Measurements from ENCODE around the gene CRK.
"Not testable (repeated sequence)": the region's sequence is repeated elsewhere in the genome, so short reads cannot be mapped to it uniquely, and the experiment has no call there.

The CRK gene

DNA sequence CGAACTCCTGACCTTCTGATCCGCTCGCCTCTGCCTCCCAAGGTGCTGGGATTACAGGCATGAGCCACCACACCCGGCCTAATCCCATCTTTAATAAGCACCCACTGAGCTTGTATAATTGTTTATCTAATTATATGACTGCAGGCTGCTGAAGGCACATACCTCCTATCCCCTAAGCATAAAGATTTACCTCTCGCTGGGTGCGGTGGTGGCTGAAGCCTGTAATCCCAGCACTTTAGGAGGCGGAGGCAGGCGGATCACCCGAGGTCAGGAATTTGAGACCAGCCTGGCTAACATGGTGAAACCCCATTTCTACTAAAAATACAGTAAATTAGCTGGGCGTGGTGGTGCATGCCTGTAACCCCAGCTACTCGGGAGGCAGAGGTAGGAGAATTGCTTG, 35.9 kb downstream of the CRK start:
- DNase-seq, result no peak

DNA sequence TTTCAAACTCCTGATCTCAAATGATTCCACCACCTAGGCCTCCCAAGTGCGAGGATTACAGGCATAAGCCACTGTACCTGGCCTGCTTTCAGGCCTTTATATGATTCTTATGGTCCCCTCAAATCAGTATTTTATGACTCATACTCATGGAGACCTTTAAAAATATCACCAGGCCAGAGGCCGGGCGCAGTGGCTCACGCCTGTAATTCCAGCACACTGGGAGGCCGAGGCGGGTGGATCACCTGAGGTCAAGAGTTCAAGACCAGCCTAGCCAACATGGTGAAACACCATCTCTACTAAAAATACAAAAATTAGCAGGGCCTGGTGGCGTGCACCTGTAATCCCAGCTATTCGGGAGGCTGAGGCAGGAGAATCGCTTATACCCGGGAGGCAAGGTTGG, 37.6 kb downstream of the CRK start:
- DNase-seq, result not testable (repeated sequence)

DNA sequence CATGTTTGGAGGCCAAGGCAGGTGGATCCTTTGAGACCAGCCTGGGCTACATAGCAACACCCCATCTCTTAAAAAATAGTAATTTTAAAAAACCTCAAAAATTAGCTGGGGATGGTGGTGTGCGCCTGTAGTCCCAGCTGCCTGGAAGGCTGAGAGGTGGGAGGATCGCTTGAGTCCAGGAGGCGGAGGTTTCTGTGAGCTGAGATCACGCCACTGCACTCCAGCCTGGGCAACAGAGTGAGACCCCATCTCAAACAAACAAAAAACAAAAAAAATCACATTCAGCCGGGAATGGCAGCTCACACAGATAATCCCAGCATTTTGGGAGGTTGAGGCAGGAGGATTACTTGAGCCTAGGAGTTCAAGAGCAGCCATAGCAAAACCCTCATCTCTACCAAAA, 39.6 kb downstream of the CRK start:
- no peak for DNase-seq

DNA sequence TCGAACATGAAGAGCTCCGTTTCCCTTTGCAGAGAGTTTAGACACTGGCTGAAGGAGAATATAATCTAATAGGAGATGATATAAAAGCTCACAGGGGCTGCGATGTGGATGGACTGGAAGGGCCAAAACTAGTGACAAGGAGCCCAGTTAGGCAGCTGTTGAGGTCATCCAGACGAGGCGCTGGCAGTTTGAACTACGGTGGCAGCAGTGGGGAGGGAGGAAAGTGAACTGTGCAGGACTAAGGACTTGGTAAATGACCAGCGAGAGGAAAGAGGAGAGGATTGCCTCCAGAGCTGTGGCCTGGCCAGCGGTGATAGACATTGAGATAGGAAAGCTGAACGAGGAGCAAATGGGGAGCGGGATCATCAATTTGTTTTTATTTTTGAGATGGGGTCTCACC, 41.4 kb downstream of the CRK start:
- DNase-seq, result no peak

DNA sequence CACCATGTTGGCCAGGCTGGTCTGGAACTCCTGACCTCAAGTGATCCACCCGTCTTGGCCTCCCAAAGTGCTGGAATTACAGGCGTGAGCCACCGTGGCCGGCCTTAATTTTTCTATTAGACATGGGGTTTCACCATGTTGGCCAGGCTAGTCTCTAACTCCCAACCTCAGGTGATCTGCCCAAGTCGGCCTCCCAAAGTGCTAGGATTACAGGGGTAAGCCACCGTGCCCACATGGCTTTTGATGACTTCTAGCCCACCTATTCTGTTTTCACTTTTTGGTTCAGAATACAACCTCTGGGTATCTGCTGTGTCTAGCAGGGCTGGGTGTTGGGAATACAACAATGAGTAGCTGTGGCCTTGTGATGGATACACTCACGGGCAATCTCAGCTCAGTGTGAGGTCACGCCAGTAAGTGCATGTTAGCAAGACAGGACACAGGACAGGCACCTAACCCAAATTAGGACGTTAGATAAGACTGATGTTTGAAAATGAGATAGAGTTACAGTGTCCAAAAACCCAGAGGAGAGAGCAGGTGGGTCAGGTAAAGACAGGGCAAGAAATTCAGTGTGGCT, 41.9 kb downstream of the CRK start:
- no peak for DNase-seq

DNA sequence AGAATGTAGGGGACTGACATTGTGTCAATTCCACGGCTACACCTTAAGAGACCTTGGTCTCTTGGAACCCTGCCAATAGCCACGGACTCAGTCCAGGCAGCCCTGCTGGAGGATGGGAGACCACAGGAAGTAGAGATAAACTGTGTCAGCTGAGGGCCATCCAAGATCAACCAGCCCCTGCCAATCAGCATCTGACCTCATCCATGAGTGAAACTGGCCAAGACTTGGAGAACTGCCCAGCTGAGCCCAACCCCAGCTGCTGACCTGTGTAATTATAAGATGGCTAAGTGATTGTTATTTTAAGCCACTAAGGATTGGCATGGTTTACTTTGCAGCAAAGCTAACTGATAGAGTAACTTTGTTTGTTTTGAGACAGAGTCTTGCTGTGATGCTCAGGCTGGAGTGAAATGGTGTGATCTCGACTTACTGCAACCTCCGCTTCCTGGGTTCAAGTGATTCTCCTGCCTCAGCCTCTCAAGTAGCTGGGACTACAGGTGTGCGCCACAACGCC, 42.7 kb downstream of the CRK start:
- DNase-seq, result peak; percentile 63

DNA sequence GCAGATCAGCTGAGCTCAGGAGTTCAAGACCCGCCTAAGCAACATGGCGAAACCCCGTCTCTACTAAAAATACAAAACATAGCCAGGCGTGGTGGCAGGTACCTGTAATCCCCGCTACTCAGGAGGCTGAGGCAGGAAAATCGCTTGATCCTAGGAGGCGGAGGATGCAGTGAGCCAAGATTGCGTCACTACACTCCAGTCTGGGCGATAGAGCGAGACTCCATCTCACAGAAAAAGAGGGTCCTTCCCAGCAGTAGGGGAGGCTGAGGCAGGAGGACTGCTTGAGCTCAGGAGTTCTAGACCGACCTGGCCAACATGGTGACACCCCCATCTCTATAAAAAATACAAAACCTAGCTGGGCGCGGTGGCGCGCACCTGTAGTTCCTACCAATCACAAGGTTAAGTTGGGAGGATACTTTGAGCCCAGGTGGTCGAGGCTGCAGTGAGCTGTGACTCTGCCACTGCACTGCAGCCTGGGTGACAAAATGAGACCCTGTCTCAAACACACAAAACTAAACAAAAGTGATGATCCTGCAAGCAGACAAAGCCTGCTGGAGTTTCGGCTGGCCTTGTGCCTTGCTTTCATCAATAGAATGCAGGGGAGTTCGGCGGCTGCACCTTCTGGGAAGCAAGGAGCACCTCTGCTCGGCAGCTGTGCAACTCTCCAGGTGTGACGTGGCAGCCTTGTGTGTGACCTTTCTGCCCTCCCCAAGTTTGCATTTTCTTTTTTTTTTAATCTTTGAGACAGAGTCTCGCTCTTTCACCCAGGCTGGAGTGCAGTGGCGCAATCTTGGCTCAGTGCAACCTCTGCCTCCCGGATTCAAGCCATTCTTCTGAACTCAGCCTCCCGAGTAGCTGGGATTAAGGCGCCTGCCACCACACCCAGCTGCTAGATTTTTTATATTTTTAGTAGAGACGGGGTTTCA, 43.6 kb downstream of the CRK start:
- no peak for DNase-seq

DNA sequence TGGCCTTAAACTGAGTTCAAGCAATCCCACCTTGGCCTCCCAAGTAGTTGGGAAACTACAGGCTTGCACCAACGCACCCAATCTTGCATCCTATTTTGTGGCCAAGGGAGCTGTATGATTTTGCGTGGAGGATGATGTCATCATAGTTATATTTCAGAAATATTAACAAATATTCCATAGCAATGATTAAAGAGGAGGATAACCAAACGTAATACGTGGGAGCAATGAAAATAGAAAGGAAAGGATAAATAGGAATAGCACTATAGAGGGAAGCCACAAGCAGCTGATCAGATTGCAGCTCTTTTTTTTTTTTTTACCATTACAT, 53.8 kb downstream of the CRK start:
- DNase-seq, result no peak

DNA sequence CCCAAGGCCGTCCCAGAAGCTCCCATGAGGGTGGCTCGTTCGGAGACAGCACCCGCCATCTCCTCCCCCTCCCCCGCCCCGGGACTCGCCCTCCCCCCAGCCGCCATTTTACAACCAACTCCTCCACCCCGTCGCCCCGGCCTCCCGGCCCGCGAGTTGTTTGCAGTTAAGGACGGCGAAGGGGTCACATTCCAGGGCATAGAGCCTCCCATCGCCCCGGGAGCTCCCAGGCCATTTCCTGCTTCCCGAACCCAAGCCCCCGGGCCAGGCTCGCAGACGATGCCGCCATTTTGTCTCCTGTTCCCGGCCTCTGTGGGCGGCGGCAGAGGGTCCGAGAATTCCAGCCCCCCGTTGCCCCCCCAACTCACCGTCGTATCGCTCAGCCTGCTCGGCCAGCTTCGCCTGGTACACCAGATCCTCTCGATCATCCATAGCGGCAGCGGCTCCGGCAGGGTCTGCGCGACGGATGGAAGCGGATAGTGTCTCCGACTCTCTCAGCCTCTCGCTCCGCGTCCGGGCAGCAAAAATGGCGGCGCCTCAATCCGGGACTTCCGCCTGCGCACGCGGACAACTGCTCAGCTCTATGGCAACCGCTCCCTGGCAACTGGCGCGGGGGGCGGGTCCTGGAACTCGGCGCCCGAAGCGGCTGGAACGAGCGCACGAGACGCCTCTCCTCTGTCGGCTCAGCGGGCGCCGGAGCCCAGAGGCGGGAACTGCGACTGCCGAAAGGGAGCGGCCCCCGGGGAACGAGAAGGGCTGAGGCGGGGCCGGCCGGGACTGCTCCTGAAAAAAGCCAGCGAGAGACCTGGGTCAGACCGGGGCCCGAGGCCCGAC, 56.1 kb downstream of the CRK start, which contains the start of gene YWHAE:
Gene YWHAE (minus strand): TSS at position 544 of the 834 bp plus-strand sequence. CDS start 112 bp downstream, at position 432.
- peak; percentile 95 for DNase-seq

DNA sequence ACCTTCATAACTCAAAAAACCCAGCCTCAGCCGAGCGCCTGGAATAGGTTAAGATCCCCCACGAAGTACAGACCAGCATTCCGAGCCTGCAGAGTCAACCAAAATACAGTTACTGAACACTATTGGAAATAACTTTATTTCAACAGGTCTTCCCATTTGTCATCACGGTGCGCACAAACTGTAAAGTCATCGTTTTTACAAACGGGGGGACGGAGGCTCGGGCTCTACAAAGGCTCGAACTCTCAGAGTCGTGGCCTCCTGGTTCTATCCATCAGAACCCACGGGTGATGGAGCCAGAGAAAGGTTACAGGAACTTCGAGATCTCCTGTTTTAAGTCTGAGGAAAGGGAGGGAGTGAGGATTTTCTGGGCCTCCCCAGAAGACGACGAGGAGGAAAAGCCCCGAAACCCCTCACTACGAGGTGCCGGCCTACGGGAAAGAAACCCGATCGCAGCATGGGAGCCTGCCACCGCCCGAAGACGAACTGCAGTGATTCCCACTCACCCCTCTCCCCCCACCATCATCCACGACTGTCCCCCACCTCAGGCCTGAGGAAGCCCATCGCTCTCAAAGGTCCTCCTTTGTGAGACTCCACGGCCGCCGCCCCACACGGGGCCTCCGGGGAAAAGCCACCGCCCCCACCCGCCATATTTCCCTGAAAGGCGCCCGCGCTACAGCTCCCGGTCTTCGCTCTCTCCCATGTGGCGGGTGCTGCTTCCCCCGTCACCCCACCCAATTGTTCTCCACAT, 56.9 kb downstream of the CRK start:
- no peak for DNase-seq

DNA sequence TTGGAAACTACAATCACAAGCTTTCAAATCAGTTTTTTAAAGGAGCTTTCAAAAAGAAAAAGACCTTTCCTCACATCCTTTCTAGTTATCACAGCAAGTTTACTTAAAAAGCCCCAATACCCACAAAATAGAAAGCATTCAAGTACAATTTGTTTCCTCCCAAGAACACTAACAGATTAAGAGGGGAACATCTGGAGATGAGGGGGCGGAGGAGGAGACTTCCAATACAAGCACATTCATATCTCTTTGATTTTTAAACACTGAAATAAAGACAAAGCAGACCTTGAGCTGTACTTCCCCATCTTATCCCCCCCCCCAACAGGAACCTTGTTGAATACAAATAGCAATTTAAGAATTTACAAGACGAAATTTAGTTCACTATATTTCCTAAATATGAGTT, 58.0 kb downstream of the CRK start:
- no peak for DNase-seq

DNA sequence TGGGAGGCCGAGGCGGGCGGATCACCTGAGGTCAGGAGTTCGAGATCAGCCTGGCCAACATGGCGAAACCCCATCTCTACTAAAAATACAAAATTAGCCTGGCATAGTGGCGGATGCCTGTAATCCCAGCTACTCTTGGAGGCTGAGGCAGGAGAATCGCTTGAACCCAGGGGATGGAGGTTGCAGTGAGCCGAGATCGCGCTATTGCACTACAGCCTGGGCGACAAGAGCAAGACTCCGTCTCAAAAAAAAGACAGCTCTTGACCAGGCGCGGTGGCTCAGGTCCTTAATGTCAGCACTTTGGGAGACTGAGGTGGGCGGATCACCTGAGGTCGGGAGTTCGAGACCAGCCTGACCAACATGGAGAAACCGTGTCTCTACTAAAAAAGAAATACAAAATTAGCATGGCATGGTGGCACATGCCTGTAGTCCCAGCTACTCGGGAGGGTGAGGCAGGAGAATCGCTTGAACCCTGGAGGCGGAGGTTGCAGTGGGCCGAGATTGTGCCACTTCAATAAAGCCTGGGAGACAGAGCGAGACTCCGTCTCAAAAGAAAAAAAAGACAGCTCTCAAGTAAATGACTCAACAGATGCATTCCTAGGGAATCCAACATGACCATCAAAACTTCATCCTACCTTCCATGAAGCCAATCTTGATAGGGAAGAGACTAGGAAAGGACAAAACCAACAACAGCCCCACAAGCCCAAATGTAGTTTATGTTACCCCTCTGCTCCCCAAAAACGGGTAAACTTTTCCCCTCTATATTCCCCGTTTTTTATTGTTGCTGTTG, 60.0 kb downstream of the CRK start:
- DNase-seq, result not testable (repeated sequence)

DNA sequence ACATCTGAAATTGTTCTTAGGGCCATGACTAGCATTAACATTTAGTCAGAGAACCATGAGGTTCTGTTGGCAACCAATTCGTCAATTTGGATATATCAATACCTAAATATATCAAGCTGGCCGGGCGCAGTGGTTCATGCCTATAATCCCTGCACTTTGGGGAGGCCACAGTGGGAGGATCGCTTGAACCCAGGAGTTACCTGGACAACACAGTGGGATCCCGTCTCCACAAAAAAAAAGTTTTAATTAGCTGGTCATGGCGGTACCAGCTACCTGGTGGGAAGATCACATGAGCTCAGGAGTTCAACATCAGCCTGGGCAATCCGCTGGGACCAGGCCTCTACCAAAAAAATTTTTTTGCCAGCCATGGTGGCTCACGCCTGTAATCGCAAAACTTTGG, 64.5 kb downstream of the CRK start:
- no peak for DNase-seq

DNA sequence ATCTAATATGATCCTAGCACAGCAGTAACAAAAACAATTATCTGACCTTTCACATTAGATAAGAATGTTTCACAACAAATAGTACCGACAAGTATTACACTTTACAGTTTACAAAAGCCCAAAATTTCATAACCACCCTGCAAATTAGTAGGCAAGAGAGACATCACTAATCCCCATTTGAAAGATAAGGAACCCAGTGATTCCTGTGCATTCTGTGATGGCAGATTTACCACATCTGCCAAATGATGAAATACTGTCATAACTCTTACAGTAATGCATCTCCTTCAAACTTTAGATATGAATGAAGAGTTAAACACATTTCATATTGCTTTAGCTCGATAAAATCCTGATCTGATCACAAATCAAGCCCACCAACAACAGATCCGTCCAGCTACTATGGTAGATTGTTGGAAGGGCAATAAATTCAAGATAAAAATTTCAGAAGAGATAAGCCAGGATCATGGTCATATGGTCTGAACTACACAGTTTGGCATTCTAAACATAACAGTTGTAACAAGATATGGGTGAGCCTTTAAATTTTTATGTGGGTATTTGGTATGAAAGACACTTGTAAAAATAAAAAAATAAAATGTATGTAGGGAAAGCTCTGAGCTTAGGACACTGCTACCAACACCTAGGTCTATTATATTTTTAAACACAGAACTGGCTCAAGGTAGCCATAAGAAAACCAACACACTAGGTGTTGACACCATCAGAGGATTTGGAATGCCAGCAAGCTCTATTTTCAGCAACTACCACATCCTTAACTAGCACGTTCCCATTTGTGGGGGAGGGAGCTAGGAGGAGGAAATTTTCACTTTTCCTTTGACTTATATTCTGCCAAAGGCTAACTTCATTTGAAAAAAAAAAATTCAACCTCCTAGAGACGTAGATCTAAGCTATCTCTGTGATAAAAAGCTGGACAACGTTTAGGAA, 65.3 kb downstream of the CRK start:
- no peak for DNase-seq

DNA sequence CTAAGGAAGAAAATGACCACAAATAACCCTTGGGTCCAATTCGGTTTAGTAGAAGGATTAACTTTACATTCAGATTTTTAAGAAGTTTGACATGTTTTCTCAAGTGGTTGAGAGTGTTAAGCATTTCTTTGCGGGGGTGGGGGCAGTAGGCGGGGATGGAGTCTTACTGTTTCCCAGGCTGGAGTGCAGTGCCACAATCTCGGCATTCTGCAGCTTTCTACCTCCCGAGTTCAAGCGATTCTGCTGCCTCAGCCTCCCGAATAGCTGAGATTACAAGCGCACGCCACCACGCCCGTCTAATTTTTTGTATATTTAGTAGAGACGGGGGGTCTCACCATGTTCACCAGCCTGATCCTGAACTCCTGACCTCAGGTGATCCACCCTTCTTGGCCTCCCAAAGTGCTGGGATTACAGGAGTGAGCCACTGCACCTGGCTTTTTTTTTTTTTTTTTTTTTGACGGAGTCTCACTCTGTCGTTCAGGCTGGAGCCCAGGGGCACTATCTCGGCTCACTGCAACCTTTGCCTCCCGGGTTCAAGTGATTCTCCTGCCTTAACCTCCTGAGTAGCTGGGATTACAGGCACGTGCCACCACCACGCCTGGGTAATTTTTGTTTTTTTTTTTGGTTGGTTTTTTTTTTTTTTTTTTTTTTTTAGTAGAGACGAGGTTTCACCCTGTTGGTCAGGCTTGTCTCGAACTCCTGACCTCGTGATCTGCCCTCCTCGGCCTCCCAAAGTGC, 68.4 kb downstream of the CRK start:
- DNase-seq, result not testable (repeated sequence)

DNA sequence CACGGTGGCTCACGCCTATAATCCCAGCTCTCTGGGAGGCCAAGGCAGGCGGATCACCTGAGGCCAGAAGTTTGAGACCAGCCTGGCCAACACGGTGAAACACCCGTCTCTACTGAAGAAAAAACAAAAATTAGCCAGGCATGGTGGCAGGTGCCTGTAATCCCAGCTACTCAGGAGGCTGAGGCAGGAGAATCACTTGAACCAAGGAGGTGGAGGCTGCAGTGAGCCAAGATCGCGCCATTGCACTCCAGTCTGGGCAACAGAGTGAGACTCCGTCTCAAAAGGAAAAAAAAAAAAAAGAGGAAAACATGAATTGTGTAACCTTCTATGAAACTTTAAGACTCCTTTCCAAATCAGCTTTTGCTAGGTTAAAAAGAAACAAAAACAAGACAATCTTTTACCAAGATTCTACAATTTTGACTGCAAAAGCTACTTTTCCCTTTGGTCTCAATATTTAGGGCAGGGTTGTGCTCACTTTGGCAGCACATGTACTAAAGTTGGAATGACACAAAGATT, 69.3 kb downstream of the CRK start:
- DNase-seq, result not testable (repeated sequence)

DNA sequence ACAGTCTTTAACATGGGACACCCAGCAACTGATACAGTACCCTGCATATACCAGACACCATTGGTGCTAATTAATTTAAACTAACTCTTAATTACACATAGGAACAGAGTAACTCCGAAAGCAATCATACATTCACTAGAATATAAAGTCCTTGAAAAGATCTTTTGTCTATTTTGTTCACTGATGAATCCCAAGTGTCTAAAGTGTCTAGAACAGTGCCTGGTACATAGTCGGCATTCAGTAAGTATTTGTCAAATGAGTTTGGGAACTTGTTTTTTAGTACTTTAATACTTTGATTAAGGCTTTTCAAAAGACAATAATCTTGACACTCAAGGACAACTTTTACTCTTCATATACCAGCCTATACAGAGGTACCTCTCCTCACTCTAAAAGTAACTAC, 69.8 kb downstream of the CRK start:
- DNase-seq, result no peak

DNA sequence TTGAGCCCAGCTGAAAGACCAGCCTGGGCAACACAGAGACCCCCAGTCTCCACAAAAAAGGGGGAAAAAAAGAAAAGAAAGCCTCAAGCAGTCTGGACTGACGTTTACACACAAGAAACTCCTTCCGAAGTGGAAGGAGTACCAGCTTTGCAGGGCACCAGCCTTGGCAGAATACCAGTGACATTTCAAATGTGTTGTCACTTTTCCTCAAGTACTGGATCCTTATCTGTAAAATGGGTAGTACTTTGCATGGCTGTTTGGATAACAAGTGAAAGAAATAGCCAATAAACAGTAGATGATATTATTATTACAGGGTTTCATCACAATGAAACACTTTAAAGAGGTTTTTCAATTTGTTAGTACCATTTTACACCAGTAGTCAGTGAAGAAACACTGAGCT, 70.2 kb downstream of the CRK start:
- no peak for DNase-seq

DNA sequence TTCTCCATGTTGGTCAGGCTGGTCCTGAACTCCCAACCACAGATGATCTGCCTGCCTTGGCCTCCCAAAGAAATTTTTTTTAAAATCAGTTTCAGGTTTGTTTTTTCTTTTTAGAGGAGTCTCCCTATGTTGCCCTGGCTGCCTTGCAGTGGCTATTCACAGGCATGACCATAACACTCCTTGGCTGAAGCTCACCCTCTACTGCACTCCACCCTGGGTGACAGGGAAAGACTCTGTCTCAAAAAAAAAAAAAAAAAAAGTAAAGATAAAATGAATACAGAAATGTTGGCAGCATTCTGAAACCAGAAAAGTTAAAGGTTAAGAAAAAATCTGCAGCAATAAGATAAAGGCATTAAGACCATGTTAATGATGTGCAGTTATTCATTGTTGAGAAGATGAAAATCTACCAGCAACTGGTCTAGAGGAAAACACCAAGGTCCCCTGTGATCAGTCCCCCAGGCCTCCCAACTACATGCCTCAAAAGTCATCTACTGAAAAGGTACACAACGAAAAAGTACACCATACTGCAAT, 71.1 kb downstream of the CRK start:
- DNase-seq, result no peak

Measured in T1000 (cell line).